ENCODE measurements around the gene THUMPD2. TPM values are rescaled to one million over a fixed set of nuclear protein-coding genes. Genes with fewer than 3 reads are reported as not detected.

Gene THUMPD2, protein sequence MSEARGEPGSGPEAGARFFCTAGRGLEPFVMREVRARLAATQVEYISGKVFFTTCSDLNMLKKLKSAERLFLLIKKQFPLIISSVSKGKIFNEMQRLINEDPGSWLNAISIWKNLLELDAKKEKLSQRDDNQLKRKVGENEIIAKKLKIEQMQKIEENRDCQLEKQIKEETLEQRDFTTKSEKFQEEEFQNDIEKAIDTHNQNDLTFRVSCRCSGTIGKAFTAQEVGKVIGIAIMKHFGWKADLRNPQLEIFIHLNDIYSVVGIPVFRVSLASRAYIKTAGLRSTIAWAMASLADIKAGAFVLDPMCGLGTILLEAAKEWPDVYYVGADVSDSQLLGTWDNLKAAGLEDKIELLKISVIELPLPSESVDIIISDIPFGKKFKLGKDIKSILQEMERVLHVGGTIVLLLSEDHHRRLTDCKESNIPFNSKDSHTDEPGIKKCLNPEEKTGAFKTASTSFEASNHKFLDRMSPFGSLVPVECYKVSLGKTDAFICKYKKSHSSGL
- total RNA-seq, result 10.3 TPM

- intact Hi-C loops (cut with DNase I), result no loop called here
- Histone ChIP-seq H3K36me3 (no peaks in the 10 kb centered on the region), H3K4me1 (peaks cover 36% of the 10 kb centered on the region), H3K9me3 (no peaks in the 10 kb centered on the region), H3K27me3 (no peaks in the 10 kb centered on the region), H3K4me3 (peak within 1 kb of the TSS; percentile 67 to 81), H3K27ac (peak within 1 kb of the TSS; percentile 69)
- DNase-seq (ENCODE audit: extremely low spot score in 2 of 2), result no peak
- TF ChIP-seq, protein P1, sequence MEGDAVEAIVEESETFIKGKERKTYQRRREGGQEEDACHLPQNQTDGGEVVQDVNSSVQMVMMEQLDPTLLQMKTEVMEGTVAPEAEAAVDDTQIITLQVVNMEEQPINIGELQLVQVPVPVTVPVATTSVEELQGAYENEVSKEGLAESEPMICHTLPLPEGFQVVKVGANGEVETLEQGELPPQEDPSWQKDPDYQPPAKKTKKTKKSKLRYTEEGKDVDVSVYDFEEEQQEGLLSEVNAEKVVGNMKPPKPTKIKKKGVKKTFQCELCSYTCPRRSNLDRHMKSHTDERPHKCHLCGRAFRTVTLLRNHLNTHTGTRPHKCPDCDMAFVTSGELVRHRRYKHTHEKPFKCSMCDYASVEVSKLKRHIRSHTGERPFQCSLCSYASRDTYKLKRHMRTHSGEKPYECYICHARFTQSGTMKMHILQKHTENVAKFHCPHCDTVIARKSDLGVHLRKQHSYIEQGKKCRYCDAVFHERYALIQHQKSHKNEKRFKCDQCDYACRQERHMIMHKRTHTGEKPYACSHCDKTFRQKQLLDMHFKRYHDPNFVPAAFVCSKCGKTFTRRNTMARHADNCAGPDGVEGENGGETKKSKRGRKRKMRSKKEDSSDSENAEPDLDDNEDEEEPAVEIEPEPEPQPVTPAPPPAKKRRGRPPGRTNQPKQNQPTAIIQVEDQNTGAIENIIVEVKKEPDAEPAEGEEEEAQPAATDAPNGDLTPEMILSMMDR (IDR thresholded peaks at IDR 0.05), result no peak
- TF ChIP-seq POLR2AphosphoS5 (IDR thresholded peaks at IDR 0.05; ENCODE audit: insufficient read depth in 1 of 2, low read depth in 1 of 2) (peak in 1 of 2 donors; percentile 80), POLR2A (IDR thresholded peaks at IDR 0.05) (peak in 1 of 2 donors; percentile 38)
These were observed at the start of gene THUMPD2 for GRCh38 chr2:39778775-39779340. Gene THUMPD2 (minus strand): TSS chr2:39779258. CDS start chr2:39779239, 19 bp downstream.

- Histone ChIP-seq H3K36me3 (no peaks in the 10 kb centered on the region), H3K27ac (no peak overlapping the region), H3K9me3 (no peaks in the 10 kb centered on the region), H3K27me3 (no peaks in the 10 kb centered on the region), H3K4me3 (no peak overlapping the region), H3K4me1 (no peaks in the 10 kb centered on the region)
- TF ChIP-seq POLR2AphosphoS5 (IDR thresholded peaks at IDR 0.05; ENCODE audit: insufficient read depth in 1 of 2, low read depth in 1 of 2) (no peak), POLR2A (IDR thresholded peaks at IDR 0.05) (no peak)
- TF ChIP-seq, protein P1 (IDR thresholded peaks at IDR 0.05), result no peak
- intact Hi-C loops (cut with DNase I), result no loop called here
- no peak for DNase-seq (ENCODE audit: extremely low spot score in 2 of 2)
These were observed 42.8 kb upstream of the THUMPD2 start for GRCh38 chr2:39821871-39822270.

DNA sequence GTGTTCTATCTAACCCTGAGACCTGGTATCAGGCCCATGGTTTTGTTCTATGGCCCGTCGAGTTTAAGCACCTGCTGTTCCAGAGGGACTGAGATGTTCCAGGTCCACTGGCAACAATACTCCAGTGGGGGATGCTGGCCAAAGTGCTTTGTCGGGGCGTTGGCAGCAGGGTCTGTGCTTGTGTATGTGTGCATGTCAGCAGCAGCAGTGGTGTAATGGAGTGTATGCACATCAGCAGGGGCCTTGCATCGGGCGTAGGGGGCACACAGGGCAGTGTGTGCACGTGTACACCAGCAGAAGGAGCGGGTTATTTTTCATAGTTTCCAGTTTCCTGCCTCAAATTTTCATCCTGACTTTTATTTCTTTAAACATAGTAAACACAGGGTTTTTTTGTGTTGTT lies 37.8 kb upstream of the THUMPD2 start:
- TF ChIP-seq POLR2A (IDR thresholded peaks at IDR 0.05), result no peak
- TF ChIP-seq POLR2AphosphoS5 (IDR thresholded peaks at IDR 0.05; ENCODE audit: insufficient read depth in 1 of 2, low read depth in 1 of 2), result no peak
- TF ChIP-seq, protein P1 (IDR thresholded peaks at IDR 0.05), result no peak
- no peaks in the 10 kb centered on the region for H3K27me3 ChIP-seq
- intact Hi-C loops (cut with DNase I), result no loop called here

GRCh38 chr2:39816428-39816827 lies 37.4 kb upstream of the THUMPD2 start:
- no peaks in the 10 kb centered on the region for H3K36me3 ChIP-seq
- intact Hi-C loops (cut with DNase I), result no loop called here
- no peak overlapping the region for H3K27ac ChIP-seq
- TF ChIP-seq POLR2AphosphoS5 (IDR thresholded peaks at IDR 0.05; ENCODE audit: insufficient read depth in 1 of 2, low read depth in 1 of 2) (no peak), POLR2A (IDR thresholded peaks at IDR 0.05) (no peak)
- TF ChIP-seq, protein P1 (IDR thresholded peaks at IDR 0.05), result no peak
- no peak overlapping the region for H3K4me3 ChIP-seq
- no peak for DNase-seq (ENCODE audit: extremely low spot score in 2 of 2)
- H3K4me1 ChIP-seq, result no peaks in the 10 kb centered on the region
- no peaks in the 10 kb centered on the region for H3K27me3 ChIP-seq
- no peaks in the 10 kb centered on the region for H3K9me3 ChIP-seq

More for the DNA sequence above, 37.8 kb upstream of the THUMPD2 start:
- H3K9me3 ChIP-seq, result no peaks in the 10 kb centered on the region
- H3K4me1 ChIP-seq, result no peaks in the 10 kb centered on the region
- no peak overlapping the region for H3K4me3 ChIP-seq
- H3K36me3 ChIP-seq, result no peaks in the 10 kb centered on the region
- H3K27ac ChIP-seq, result no peak overlapping the region
- DNase-seq (ENCODE audit: extremely low spot score in 2 of 2), result no peak
